IPS-20b (cell line): Measurements from ENCODE around the gene NAA25.

ENCODE experiments used
- H3K27ac ChIP-seq: one replicate; pipeline ENCODE4 v1.5.1; 2013; ENCODE audit warnings: low read length
- H3K27me3 ChIP-seq: 2 replicates; pipeline ENCODE4 v1.6.1; 2013; ENCODE audit warnings: mild to moderate bottlenecking, low read length, inconsistent platforms; ENCODE audit not compliant: insufficient read depth
- H3K36me3 ChIP-seq: 2 replicates; pipeline ENCODE4 v1.6.1; 2013; ENCODE audit warnings: low read depth, mild to moderate bottlenecking, inconsistent platforms, low read length, moderate library complexity; ENCODE audit not compliant: insufficient read depth
- H3K4me1 ChIP-seq: 2 replicates; pipeline ENCODE4 v1.6.1; 2013; ENCODE audit warnings: mild to moderate bottlenecking, control low read depth, inconsistent platforms, low read length, moderate library complexity; ENCODE audit not compliant: insufficient read depth
- H3K4me3 ChIP-seq: 2 replicates; pipeline ENCODE4 v1.5.1; 2013; ENCODE audit warnings: mild to moderate bottlenecking, low read length, inconsistent platforms
- H3K9ac ChIP-seq: 2 replicates; pipeline ENCODE4 v1.6.1; 2013; ENCODE audit warnings: low read depth, mild to moderate bottlenecking, inconsistent platforms, low read length, moderate library complexity
- H3K9me3 ChIP-seq: 2 replicates; pipeline ENCODE4 v1.6.1; 2013; ENCODE audit warnings: mild to moderate bottlenecking, low read depth, low read length, inconsistent platforms; ENCODE audit not compliant: insufficient read depth

NAA25 gene

DNA sequence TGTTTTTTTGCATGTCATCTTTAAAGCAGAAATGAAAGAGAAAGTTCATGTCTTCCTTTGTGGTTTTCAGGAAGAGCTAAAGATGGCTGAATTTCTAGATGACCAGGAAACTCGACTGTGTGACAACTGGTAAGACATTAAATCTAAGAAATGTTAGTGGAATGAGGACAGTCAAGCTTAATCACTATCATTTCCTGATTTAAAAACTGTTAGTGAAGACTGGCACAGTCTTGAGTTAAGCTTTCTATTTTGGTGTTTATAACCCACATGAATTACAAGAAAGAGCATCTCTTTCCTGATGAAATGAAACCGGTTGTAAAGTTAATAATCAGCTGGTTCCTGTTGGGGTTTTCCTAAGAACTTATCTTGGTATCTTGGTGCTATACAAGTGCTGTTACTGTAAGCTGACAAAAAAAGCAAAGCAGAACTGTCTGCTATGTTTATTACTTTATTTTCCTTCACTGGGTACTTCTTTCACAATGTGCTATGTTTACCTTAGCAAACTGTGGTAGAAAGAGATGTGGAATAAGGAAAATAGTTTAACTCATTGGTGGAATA lies 21.9 kb upstream of the NAA25 start:
- Histone ChIP-seq H3K4me3 (no peak overlapping the region), H3K27ac (no peak overlapping the region), H3K36me3 (peaks cover 22% of the 10 kb centered on the region; the same call in 1 of the 2 replicates), H3K27me3 (peaks cover 3% of the 10 kb centered on the region; the same call in 1 of the 2 replicates), H3K9ac (no peak overlapping the region), H3K4me1 (no peaks in the 10 kb centered on the region), H3K9me3 (no peaks in the 10 kb centered on the region)

DNA sequence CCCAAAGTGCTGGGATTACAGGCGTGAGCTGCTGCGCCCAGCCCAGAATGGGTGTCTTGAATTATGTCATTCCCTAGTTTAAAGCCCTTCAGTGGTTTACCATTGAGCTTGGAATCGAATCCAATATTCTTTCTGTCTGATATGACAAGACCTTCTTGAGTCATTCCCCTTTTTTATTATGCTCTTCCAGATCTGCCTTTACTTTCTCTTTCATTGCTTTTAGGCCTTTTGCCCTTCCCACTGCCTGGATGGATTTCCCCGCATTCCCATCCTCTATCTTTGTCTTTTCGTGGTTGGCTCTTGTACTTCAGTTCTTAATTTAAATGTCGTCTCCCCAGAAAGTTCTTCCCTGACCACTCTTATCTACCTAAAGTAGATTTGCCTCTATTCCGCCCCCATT lies 18.3 kb upstream of the NAA25 start:
- peaks cover 13% of the 10 kb centered on the region; the same call in 1 of the 2 replicates for H3K36me3 ChIP-seq
- no peaks in the 10 kb centered on the region for H3K9me3 ChIP-seq
- no peak overlapping the region for H3K9ac ChIP-seq
- no peak overlapping the region for H3K4me3 ChIP-seq
- H3K27me3 ChIP-seq, result peaks cover 3% of the 10 kb centered on the region; the same call in 1 of the 2 replicates
- no peaks in the 10 kb centered on the region for H3K4me1 ChIP-seq
- H3K27ac ChIP-seq, result no peak overlapping the region

DNA sequence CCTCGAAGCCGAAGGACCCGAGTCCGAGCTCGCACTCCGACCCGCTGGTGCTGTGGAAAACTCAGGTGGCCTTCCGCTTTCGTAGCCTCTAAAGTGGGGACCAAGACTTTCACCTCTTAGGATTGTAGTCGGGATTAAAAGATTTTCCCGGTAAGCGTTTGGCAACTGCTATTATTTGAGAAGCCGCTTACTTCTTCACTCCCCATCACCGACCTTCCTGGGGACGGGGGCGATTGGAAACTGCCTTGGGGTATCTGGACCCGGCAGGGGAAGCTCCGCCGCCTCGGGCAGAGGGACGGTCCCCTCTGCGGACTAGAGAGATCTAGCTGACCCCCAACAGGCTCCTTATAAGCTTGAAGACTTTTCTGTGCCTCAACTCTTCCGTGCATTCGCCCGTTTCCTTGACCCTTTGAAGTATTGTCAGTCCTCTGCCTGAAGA lies 17.4 kb upstream of the NAA25 start:
- peaks cover 3% of the 10 kb centered on the region; the same call in 1 of the 2 replicates for H3K27me3 ChIP-seq
- H3K36me3 ChIP-seq, result peaks cover 6% of the 10 kb centered on the region; the same call in 1 of the 2 replicates
- peak overlapping the region; percentile 66; the same call in 1 of the 2 replicates for H3K9ac ChIP-seq
- H3K27ac ChIP-seq, result no peak overlapping the region
- H3K9me3 ChIP-seq, result no peaks in the 10 kb centered on the region
- H3K4me3 ChIP-seq, result peak overlapping the region; percentile 91
- no peaks in the 10 kb centered on the region for H3K4me1 ChIP-seq

DNA sequence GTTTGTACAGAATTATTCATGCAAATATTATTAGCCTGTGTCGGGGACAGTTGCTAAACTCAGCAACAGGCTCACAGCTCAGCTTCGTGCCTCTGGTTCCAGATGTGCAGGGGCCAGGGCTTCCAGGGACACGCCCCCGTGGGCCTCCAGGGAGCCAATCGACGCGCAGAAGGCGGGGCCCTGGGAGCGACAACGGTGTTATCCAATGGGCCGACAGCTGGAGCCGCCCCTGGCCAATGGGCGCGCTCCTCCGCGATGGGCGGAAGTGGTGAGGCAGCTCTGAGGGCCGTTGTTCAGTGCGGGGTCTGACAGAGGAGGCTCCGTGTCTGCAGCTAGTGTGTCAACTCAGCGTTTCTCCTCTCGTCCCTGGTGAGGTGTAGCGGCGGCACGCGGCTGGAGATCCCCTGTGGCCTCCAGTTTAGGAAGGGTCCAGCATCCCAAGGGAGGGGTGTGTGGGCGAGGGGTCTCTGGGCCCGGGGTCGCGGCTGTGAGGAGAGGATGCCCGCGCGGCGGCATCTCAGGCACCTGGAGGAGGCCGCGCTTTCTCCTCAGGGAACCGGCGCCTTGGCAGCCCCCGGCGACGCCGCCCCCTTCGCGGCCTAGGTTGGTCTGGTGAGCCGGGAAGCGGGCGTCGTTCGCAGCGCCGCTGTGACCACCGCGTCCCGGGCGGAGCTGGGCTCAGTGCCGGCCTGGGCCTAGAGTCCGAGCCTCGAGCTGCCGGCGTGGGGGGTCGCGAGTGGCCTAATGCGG lies 16.8 kb upstream of the NAA25 start, which contains the start of gene TRAFD1:
TSS of gene TRAFD1 (plus strand) at position 311 of the 750 bp plus-strand sequence. CDS start 4,963 bp downstream, outside the sequence.
- no peak within 1 kb of the TSS for H3K27ac ChIP-seq
- no peaks in the 10 kb centered on the region for H3K9me3 ChIP-seq
- H3K9ac ChIP-seq, result peak within 1 kb of the TSS; percentile 66; the same call in 1 of the 2 replicates
- H3K27me3 ChIP-seq, result peaks cover 3% of the 10 kb centered on the region; the same call in 1 of the 2 replicates
- H3K4me1 ChIP-seq, result no peaks in the 10 kb centered on the region
- H3K36me3 ChIP-seq, result peaks cover under 1% of the 10 kb centered on the region; the same call in 1 of the 2 replicates
- H3K4me3 ChIP-seq, result peak within 1 kb of the TSS; percentile 91

DNA sequence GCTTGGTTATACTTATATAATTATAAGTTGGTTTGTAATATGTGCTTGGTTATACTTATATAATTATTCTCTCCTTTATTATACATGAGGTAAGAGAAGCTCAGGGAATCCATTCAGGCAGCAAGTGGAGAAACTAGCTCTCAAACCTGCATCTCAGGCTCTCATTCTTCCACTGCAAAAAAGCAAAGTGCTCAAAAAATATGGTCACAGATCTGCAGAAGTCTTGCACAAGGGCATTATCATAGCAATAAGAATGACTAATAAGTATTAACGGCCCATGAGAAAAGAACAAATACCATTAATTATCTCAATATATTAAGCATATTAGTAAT lies 16.3 kb upstream of the NAA25 start:
- no peak overlapping the region for H3K27ac ChIP-seq
- H3K4me1 ChIP-seq, result no peaks in the 10 kb centered on the region
- H3K4me3 ChIP-seq, result peak overlapping the region; percentile 91; the same call in 1 of the 2 replicates
- H3K9ac ChIP-seq, result no peak overlapping the region
- H3K9me3 ChIP-seq, result no peaks in the 10 kb centered on the region
- H3K36me3 ChIP-seq, result no peaks in the 10 kb centered on the region
- peaks cover 3% of the 10 kb centered on the region; the same call in 1 of the 2 replicates for H3K27me3 ChIP-seq

DNA sequence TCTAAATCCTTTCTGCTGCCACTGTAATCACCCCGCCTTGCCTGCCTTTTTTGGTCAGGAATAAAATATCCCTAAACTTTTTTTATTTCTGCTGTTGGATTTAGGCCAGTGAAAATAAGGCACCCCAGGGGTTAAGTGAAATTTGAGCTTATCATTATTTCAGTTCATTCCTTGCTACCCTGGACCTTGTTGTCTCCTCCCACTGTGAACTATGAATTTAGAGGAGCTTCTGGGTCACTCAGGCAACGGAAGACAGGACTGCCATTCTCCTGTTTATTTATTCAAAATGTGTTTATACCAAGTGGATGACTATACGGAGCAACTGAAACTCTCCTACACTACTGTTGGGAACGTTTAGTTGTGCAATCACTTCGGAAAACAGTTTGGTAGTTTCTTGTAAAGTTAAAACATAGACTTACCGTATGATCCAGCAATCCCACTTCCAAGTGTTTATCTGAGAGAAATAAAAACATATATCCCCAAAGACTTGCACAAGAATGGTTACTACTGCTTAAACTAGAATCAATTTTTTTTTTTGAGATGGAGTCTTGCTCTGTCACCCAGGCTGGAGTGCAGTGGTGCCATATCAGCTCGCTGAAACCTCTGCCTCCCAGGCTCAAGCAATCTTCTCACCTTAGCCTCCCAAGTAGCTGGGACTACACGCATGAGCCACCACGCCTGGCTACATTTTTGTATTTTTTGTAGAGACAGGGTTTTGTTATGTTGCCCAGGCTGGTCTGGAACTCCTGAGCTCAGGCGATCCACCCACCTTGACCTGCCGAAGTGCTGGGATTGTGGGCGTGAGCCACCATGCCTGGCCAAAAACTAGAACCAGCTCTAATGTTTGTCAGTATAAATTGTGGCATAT lies 14.5 kb upstream of the NAA25 start:
- H3K27ac ChIP-seq, result no peak overlapping the region
- H3K27me3 ChIP-seq, result peaks cover 3% of the 10 kb centered on the region; the same call in 1 of the 2 replicates
- H3K36me3 ChIP-seq, result no peaks in the 10 kb centered on the region
- no peaks in the 10 kb centered on the region for H3K4me1 ChIP-seq
- no peak overlapping the region for H3K9ac ChIP-seq
- H3K9me3 ChIP-seq, result no peaks in the 10 kb centered on the region
- no peak overlapping the region for H3K4me3 ChIP-seq

DNA sequence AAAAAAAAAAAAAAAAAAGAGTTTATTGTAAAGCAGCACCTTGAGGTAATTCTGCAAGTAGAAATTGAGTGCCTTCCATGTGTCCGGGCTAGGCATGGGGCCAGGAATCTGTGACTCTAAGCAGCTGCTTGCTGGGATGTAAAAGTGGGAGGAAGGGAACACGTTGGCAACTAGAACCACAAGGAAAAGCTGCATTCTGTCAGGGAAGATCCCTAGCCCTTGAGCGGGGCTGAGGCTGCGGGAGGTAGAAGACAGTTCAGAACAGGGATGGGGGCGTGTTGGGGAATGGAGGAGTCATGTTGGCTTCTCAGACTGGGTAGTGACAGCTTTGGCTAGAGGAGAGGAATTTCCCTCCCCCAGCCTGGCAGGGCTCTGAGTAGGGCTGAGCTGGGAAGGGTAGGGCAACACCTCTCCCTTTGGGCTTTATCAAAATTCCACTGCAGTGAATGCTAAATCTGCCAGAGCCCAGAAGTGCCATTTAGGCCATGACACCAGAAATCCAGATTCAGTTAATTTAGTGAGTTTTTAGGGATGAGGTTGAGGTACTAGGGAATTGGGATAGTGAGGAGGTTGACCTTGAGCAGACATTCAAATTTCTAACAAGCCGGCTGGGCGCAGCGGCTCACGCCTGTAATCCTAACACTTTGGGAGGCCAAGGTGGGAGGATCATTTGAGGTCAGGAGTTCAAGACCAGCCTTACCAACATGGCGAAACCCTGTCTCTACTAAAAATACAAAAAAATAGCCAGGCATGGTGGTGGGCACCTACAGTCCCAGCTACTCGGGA lies 13.4 kb upstream of the NAA25 start:
- no peaks in the 10 kb centered on the region for H3K36me3 ChIP-seq
- no peaks in the 10 kb centered on the region for H3K9me3 ChIP-seq
- peaks cover 3% of the 10 kb centered on the region; the same call in 1 of the 2 replicates for H3K27me3 ChIP-seq
- no peak overlapping the region for H3K27ac ChIP-seq
- no peak overlapping the region for H3K4me3 ChIP-seq
- H3K9ac ChIP-seq, result no peak overlapping the region
- peaks cover 2% of the 10 kb centered on the region; the same call in 1 of the 2 replicates for H3K4me1 ChIP-seq

DNA sequence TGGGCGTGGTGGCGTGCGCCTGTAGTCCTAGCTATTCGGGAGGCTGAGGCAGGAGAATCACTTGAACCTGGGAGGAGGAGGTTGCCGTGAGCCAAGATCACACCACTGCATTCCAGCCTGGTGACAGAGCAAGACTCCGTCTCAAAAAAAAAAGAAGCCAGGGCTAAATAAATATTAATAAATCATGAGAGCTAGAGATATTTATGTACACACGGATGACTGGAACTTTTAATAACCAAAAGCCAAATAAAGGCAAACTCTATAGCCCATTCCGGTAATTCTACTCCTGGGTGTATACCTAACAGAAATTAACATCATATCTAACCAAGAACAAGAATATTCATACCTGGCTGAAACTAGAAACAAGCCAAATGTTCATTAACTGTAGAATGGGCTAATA lies 9.1 kb upstream of the NAA25 start:
- Histone ChIP-seq H3K9ac (no peak overlapping the region), H3K9me3 (no peaks in the 10 kb centered on the region), H3K27ac (no peak overlapping the region), H3K4me1 (peaks cover 13% of the 10 kb centered on the region; the same call in 1 of the 2 replicates), H3K36me3 (no peaks in the 10 kb centered on the region), H3K27me3 (no peaks in the 10 kb centered on the region), H3K4me3 (no peak overlapping the region)

DNA sequence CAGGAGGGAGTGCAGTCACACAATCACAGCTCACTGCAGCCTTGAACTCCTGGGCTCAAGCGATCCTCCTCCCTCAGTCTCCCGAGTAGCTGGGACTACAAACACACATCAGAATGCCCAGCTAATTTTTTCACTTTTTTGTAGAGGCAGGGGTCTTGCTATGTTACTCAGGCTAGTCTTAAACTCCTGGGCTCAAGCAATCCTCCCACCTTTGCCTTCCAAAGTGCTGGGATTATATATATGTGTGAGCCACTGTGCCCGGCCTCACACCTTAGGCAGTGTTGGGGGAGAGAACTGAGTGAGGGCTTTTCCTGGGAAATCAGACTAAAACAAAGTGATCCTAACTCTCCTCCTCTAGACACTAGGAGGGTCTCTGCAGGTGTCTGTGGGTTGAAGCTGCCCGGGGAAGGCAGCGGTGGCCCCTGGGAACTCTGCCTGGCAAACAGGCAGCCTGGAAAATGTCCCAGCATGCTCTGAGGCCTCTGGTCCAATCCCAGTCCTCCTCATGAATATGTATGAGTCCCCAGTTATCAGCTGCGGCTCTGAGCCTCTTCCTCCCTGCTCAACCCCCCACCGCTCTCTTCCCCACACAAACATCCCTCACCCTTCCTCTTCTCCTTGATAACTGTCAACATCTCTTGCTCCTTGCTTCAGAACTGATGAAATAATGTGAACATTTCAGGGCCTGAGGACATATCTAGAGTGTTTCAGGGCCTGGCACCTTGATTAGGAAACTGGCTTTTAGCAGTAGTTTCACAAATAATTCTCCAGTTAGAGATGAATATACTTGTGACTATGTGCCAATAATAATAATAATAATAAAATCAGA lies 7.9 kb upstream of the NAA25 start:
- peaks cover 19% of the 10 kb centered on the region; the same call in 1 of the 2 replicates for H3K4me1 ChIP-seq
- H3K27me3 ChIP-seq, result no peaks in the 10 kb centered on the region
- no peaks in the 10 kb centered on the region for H3K9me3 ChIP-seq
- H3K36me3 ChIP-seq, result no peaks in the 10 kb centered on the region
- peak overlapping the region; percentile 77; the same call in 1 of the 2 replicates for H3K9ac ChIP-seq
- peak overlapping the region; percentile 37 for H3K27ac ChIP-seq
- H3K4me3 ChIP-seq, result peak overlapping the region; percentile 28; the same call in 1 of the 2 replicates

DNA sequence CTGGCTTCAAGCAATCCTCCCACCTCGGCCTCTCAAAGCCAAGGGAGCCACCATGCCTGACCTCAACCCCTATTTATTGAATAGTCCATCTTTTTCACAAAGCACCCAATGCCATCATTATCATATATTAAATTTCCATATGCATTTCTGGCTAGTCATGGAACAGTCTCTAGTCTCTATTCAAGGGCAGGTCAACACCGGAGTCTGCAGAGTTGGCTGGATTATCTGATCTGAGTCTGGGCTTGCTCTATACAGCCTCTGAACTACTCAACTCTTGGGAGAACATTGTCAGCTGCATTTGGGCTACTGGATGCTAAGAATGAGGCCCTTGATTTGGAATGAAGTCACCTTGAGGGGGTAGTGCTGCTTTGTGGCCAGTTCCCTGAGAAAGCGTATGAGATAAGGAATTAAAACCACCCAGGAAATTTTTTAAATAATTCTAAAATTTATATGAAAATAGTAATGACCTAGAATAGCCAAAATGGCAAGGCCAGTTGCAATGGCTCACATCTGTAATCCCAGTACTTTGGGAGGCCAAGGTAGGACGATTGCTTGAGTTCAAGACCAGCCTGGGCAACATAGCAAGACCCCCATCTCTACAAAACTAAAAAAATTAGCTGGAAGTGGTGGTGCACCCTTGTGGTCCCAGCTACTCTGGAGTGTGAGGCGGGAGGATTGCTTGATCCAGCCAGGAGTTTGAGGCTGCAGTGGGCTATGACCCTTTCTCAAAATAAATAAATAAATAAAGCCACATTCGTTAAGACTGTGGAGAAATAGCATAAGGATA lies 6.9 kb upstream of the NAA25 start:
- H3K9ac ChIP-seq, result no peak overlapping the region
- no peak overlapping the region for H3K27ac ChIP-seq

More for the DNA sequence above, 6.9 kb upstream of the NAA25 start:
- H3K27me3 ChIP-seq, result no peaks in the 10 kb centered on the region
- no peaks in the 10 kb centered on the region for H3K36me3 ChIP-seq
- no peaks in the 10 kb centered on the region for H3K9me3 ChIP-seq
- no peak overlapping the region for H3K4me3 ChIP-seq
- H3K4me1 ChIP-seq, result peaks cover 22% of the 10 kb centered on the region; the same call in 1 of the 2 replicates
